ENCODE results near the gene EGF. TPM values are rescaled to one million over a fixed set of nuclear protein-coding genes. Genes with fewer than 3 reads are reported as not detected.

The EGF gene
- total RNA-seq, 1 experiment from 2014 or later: not detected

GRCh38 chr4:109870061-109870460 lies 42.6 kb upstream of the EGF start:
- in situ Hi-C loops (cut with HindIII; ENCODE audit: low pct_unique_long_range_greater_than_20kb, low sequenced_read_pairs) (no loop called here), intact Hi-C loops (cut with micrococcal nuclease; ENCODE audit: unreplicated experiment) (no loop called here)
- ATAC-seq (no peak), DNase-seq (ENCODE audit: low read depth, low spot score) (no peak)
- Histone ChIP-seq H3K36me3 (ENCODE audit: control insufficient read depth, insufficient read depth, low read length) (no peaks in the 10 kb centered on the region), H3K27ac (ENCODE audit: low read length) (no peak overlapping the region), H3K9me3 (ENCODE audit: control insufficient read depth, insufficient read depth, low read depth, low read length) (no peaks in the 10 kb centered on the region), H3K4me1 (ENCODE audit: control insufficient read depth, insufficient read depth, low read length) (no peaks in the 10 kb centered on the region), H3K4me3 (ENCODE audit: low read depth in 2 of 2, low read length in 2 of 2) (no peak overlapping the region), H3K27me3 (ENCODE audit: control insufficient read depth, insufficient read depth, low read length) (no peaks in the 10 kb centered on the region)
- no peak for TF ChIP-seq SIN3A (IDR thresholded peaks at IDR 0.05; ENCODE audit: borderline replicate concordance, insufficient read depth, low read depth, low read length)
- TF ChIP-seq POLR2AphosphoS5 (IDR thresholded peaks at IDR 0.05; ENCODE audit: low read depth, low read length): no peak
- TF ChIP-seq, protein P1, sequence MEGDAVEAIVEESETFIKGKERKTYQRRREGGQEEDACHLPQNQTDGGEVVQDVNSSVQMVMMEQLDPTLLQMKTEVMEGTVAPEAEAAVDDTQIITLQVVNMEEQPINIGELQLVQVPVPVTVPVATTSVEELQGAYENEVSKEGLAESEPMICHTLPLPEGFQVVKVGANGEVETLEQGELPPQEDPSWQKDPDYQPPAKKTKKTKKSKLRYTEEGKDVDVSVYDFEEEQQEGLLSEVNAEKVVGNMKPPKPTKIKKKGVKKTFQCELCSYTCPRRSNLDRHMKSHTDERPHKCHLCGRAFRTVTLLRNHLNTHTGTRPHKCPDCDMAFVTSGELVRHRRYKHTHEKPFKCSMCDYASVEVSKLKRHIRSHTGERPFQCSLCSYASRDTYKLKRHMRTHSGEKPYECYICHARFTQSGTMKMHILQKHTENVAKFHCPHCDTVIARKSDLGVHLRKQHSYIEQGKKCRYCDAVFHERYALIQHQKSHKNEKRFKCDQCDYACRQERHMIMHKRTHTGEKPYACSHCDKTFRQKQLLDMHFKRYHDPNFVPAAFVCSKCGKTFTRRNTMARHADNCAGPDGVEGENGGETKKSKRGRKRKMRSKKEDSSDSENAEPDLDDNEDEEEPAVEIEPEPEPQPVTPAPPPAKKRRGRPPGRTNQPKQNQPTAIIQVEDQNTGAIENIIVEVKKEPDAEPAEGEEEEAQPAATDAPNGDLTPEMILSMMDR (IDR thresholded peaks at IDR 0.05): no peak
- TF ChIP-seq, protein P2, sequence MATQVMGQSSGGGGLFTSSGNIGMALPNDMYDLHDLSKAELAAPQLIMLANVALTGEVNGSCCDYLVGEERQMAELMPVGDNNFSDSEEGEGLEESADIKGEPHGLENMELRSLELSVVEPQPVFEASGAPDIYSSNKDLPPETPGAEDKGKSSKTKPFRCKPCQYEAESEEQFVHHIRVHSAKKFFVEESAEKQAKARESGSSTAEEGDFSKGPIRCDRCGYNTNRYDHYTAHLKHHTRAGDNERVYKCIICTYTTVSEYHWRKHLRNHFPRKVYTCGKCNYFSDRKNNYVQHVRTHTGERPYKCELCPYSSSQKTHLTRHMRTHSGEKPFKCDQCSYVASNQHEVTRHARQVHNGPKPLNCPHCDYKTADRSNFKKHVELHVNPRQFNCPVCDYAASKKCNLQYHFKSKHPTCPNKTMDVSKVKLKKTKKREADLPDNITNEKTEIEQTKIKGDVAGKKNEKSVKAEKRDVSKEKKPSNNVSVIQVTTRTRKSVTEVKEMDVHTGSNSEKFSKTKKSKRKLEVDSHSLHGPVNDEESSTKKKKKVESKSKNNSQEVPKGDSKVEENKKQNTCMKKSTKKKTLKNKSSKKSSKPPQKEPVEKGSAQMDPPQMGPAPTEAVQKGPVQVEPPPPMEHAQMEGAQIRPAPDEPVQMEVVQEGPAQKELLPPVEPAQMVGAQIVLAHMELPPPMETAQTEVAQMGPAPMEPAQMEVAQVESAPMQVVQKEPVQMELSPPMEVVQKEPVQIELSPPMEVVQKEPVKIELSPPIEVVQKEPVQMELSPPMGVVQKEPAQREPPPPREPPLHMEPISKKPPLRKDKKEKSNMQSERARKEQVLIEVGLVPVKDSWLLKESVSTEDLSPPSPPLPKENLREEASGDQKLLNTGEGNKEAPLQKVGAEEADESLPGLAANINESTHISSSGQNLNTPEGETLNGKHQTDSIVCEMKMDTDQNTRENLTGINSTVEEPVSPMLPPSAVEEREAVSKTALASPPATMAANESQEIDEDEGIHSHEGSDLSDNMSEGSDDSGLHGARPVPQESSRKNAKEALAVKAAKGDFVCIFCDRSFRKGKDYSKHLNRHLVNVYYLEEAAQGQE (IDR thresholded peaks at IDR 0.05; ENCODE audit: insufficient read depth in 1 of 2, low read depth in 2 of 2, low read length in 1 of 2): no peak
- no peak for TF ChIP-seq TCF7L2 (IDR thresholded peaks at IDR 0.05; ENCODE audit: low read depth, low read length)
- no TSS peak for BruUV-seq (replicated peaks)
- POLR2A ChIA-PET: no interaction called here
- CTCF ChIA-PET: no interaction called here

DNA sequence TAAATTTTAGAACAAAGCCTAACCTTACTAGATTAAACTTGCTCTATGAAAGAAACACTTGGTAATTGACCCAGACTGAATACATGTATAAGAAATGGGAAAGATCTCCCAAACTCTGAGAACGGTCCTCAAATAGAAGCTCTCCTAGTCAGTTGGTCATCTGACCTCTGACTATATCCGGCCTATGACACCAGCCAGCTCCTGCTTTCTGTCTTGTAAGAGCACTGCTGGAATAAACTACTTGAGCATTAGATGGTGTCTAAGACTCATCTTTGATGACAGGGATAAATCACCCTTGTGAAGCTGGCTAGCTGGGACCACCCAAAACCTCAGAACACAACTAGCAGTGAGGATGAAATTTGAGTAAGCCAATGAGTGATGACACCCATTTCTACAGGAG lies 40.6 kb upstream of the EGF start:
- BruUV-seq (replicated peaks): no TSS peak
- no peak overlapping the region for H3K4me3 ChIP-seq (ENCODE audit: low read depth in 2 of 2, low read length in 2 of 2)
- intact Hi-C loops (cut with micrococcal nuclease; ENCODE audit: unreplicated experiment): no loop called here
- in situ Hi-C loops (cut with HindIII; ENCODE audit: low pct_unique_long_range_greater_than_20kb, low sequenced_read_pairs): no loop called here
- no peaks in the 10 kb centered on the region for H3K27me3 ChIP-seq (ENCODE audit: control insufficient read depth, insufficient read depth, low read length)
- H3K9me3 ChIP-seq (ENCODE audit: control insufficient read depth, insufficient read depth, low read depth, low read length): no peaks in the 10 kb centered on the region
- H3K36me3 ChIP-seq (ENCODE audit: control insufficient read depth, insufficient read depth, low read length): no peaks in the 10 kb centered on the region
- TF ChIP-seq SIN3A (IDR thresholded peaks at IDR 0.05; ENCODE audit: borderline replicate concordance, insufficient read depth, low read depth, low read length) (no peak), POLR2AphosphoS5 (IDR thresholded peaks at IDR 0.05; ENCODE audit: low read depth, low read length) (no peak), TCF7L2 (IDR thresholded peaks at IDR 0.05; ENCODE audit: low read depth, low read length) (no peak)
- TF ChIP-seq, protein P1 (IDR thresholded peaks at IDR 0.05): no peak
- TF ChIP-seq, protein P2 (IDR thresholded peaks at IDR 0.05; ENCODE audit: insufficient read depth in 1 of 2, low read depth in 2 of 2, low read length in 1 of 2): no peak
- POLR2A ChIA-PET: no interaction called here
- DNase-seq (ENCODE audit: low read depth, low spot score) (no peak), ATAC-seq (no peak)
- CTCF ChIA-PET: no interaction called here
- H3K4me1 ChIP-seq (ENCODE audit: control insufficient read depth, insufficient read depth, low read length): no peaks in the 10 kb centered on the region
- H3K27ac ChIP-seq (ENCODE audit: low read length): no peak overlapping the region
